NOMO-1 (cell line): ENCODE results near the gene EIF4EBP2.

ENCODE experiments used
- DNase-seq, 2 experiments: peaks; one replicate each; lab custom pipeline; 2025; ENCODE audit not compliant: unreplicated experiment in 2 of 2; lab: John Stamatoyannopoulos, UW

The EIF4EBP2 gene

DNA sequence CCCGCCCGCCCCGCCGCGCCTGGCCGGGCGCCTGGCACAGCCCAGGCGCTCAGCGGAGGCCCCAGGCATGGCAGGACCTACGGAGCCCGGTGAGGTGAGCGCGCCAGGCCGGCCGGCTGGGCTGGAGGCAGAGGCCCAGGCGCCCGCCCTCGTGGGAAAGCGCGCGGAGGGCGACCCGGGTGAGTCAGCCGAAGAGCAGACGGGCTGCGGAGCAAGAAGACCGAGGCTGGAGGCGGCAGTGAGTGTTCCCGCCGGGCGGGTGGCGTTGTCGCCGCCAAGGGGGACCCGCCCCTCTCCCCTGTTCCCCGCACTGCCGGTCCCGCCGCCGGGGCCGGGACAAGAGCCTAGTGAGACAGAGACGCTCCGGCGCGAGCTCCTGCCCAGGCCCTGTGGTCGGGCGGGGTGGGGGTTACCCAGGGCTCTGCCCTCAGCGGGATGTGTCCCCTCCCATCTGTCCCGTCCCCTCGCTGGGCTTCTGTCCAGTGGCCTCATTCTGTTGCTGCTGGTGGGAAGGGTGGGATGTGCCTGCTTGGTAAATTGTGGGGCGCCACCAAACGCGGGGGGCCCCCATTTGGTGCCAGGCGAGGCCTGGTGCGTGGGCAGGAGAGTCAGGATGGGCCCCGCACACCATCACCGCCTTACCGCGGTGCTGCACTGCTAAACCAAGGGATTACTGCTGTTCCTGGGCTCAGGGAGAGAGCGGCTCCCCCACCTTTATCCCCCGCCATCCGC lies 54.5 kb downstream of the EIF4EBP2 start:
- peak; percentile 27 to 35 for DNase-seq

DNA sequence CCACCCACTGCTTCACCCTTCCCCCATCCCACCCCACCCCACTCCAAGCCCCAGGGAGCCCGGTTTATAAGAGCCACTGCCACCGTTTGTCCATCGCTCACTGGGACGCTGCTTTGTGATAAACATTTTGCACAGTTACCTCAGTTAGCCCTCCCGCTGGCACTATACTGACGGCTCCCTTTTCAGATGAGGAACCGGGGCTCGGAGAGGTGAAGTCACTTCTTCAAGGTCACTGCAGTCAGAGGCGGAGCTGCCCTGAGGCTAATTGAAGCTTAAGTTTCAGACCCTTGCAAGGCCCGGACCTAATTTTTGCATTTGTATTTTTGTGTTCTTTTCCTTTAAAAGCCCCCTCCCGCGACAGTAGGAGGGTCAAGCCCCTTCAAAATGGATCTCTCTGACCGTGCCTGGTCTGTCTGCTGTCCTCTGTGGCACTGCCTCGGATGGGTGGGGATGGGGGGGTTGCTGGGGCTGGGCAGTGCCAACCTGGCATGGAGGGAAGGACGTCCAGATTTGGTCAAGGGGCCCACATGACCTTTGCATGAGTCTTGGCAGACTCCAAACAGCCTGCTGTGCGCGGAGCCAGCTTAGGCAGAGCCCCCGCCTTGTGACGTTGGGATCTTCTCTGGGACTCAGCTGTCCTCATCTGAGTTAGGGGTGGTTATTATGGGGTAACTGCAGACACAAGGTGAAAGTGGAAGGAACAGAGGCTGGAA lies 55.3 kb downstream of the EIF4EBP2 start:
- DNase-seq = no peak

DNA sequence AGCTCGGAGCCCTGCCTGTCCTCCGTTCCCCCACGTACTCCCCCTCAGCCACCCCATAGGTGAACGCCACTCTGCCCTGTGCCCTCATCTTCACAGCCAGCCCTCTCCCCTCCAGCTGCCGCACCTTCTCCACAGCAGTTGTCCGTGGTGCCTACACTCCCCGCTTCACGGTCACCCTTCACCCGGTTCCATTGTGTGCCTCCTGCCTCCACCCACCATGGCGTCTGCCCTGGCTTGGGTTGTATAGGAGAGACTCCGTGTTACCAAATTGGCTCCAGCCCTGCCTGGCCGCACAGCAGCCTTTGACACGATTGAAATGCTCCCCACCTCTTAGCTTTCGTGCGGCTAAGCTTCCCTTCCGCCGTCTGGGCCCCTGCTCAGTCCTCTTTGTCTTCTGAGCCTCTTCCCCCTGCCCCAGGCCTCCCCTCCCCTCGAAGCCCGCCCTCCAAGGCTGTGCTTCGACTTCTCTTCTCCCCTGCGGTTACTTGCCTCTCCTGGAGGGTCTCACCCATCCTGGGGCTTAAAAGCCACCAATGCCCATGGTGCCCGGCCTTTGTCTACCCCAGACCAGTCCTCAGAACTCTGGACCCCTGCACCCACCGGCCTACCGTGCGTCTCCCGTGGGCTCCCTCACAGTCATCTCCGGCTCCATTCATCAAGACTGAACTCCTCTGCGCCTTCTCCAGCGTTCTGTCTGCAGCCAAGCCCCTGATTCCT lies 56.0 kb downstream of the EIF4EBP2 start:
- DNase-seq = no peak

DNA sequence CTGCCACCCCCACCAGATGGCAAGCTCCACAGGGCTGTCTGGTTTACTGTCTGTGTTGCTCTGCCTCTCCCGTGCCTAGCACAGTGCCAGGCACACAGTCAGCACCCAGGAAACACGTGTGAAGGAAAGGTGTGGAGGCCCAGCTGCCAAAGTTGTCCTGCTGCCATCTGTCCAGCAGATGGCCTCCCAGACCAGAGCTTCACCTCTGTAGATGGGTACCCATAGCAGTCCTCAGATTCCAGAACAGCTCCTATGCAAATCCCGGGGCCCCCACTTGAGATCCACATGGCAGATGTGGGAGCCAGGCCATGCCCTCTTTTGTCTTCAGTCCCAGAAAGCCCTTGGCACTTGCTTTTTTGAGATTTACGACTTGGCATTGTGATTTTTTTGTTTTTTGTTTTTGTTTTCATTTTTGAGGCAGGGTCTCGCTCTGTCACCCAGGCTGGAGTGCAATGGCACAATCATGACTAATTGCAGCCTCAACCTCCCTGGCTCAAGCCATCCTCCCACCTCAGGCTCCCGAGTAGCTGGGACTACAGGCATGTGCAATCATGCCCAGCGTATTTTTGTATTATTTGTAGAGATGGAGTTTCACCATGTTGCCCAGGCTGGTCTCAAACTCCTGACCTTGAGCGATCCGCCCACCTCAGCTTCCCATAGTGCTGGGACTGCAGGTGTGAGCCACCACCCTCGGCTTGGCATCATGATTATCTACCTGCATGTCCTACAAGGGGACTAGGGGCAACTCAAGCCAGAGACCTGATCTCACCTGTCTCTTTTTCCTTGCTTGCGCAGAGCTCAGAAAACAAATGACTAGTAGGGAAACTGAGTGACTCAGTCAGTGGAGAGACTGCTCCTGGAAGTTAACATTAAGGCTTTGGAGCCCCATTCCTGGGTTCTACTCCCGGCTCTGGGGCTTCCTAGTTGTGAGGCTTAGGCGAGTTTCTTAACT lies 57.7 kb downstream of the EIF4EBP2 start:
- DNase-seq = peak in 1 of 2 experiments; percentile 22

DNA sequence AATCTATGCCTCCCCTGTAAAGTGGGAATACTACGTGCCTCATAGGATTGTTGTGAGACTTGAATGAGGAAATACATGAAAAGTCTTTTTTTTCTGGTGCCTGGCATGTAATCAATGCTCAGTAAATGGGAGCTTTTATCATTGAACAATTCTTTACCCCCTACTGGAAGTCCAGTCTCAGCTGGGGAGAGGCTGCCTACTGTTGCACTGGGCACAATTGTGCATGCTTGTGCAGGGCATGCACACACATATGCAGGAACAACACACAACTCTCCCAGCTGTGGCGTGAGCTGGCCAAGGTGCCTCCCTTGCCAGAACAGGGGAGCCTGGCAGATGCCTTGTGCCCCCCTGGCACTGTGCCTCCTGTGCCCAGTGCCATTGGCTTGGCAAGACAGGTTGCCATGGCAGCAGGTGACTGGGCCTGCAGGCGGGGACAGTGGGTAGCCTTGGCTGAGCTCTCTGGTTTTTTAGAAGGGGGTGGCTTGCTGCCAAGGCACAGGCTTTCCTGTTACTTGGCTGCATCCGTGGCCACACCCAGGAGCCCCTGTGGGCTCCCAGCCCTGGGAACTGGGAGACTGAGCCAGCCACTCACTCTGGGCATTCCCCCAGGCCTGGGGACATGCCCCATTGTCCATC lies 58.5 kb downstream of the EIF4EBP2 start:
- no peak for DNase-seq

DNA sequence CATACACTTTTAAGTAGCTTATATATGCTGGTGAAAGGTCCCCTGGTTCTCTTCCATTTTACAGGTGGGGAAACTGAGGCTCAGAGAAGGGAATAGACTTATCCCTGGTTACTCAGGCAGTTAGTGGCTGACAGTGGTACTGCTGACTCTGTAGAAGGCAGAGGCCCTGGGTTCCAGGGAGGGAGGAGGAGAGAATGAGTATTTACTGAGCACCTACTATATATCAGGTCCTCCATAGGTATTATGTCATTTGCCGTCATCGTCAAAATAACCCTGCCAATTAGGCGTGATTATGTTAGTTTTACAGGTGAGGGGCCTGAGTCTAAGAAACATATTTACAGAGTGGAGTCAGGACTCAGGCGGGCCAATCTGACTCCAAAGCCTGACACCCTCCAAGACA lies 61.3 kb downstream of the EIF4EBP2 start:
- no peak for DNase-seq

DNA sequence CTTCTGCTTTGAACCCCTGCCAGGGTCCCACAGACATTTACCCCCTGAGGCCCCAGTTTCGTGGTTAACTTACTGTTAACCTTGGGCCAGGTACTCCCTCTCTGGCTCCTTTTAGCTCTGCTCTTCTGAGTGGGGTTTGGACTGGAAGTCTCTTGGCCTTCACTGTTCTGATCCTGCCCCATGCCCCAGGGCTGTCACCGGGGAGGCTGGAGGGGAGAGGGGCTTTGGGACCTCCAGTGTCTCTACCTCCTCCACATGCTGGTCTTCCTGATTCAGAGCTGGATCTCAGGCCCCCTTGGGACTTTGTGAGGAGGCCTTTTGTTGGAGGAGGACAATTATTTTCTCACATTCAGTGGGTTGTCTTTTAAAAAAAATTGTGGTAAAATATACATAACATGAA lies 61.9 kb downstream of the EIF4EBP2 start:
- DNase-seq = no peak

DNA sequence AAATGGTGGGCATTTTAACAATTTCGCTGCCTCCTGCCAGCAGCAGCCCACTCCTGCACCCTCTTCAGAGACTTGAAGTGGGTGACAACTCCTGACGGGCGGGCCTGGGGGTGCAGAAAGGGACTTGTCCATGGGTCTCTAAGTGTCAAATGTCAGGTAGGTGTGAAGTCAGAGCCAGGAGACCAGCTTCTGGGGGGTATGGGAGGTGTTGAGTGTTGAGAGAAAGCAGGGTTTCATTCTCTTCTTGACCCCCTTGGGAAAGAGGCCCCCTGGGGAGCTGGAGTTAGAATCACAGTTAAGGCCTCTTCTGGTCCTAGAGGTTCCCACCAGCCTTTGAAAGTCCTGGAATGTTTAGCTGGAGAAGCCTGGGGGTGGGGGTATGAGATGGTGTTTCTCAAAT lies 63.0 kb downstream of the EIF4EBP2 start:
- DNase-seq = no peak

DNA sequence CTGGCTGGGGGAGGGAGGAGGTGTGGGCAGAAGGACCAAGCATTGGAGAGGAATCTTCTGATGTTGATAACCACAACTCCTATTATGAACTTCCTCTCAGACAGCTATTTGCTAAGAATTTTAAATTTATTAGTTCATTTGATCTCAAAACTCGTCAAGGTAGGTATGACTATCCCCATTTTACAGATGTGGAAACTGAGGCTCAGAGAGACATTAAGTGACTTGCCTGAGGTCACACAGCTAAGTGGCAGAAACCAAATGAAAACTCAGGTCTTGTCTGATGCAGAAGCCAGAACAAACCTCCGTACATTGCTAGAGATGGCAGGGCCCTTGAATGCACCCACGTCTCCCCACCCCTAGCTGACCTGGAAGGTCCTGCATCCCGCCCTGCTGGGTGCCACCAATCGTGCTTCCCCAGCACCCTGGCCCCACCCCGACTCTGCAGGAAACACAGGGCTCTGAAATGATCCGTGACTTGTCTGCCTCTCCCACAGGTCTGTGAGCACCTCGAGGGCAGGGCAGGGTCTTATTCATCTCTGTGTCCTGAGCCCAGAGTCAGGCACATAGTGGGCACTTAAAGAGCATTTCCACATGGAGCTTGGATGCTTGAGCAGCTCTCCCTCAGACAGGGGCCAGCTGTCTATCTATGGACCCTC lies 69.0 kb downstream of the EIF4EBP2 start:
- no peak for DNase-seq

DNA sequence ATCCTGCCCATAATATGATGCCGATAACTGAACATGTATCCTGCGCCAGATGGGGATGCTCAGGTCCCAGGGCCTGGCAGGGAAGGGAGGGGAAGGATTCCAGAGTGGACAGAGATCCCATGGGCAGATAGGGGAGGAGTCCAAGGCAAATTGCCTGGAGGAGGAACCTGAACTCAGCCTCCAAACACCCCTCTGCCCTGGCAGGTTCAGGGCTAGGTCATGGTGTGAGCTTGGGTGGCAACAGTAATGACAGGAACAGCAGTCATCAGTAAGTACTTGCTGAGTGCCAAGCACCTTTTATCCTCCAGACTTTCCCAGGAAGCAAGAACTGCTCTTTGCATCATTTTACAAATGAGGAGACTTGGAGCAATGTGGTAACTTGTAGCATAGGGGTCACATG lies 70.8 kb downstream of the EIF4EBP2 start:
- DNase-seq = no peak

DNA sequence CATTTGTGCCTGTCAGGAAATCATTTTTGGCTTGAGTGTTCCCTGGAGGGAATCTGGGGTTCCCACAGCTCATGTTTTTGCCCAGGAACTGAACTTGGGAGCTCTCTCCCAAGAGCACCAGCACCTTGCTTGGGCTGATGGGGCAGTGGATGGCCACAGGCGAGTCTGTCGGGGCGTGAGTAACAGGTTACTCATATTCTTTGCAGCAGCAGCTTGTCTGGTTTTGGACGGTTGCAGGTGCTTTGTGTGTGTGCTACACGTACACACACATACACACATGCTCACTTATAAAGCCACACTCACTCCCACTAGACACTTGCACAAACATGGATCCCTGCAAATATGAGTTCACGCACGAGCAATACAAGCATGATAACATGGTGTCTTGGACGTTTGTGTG lies 71.7 kb downstream of the EIF4EBP2 start:
- no peak for DNase-seq

DNA sequence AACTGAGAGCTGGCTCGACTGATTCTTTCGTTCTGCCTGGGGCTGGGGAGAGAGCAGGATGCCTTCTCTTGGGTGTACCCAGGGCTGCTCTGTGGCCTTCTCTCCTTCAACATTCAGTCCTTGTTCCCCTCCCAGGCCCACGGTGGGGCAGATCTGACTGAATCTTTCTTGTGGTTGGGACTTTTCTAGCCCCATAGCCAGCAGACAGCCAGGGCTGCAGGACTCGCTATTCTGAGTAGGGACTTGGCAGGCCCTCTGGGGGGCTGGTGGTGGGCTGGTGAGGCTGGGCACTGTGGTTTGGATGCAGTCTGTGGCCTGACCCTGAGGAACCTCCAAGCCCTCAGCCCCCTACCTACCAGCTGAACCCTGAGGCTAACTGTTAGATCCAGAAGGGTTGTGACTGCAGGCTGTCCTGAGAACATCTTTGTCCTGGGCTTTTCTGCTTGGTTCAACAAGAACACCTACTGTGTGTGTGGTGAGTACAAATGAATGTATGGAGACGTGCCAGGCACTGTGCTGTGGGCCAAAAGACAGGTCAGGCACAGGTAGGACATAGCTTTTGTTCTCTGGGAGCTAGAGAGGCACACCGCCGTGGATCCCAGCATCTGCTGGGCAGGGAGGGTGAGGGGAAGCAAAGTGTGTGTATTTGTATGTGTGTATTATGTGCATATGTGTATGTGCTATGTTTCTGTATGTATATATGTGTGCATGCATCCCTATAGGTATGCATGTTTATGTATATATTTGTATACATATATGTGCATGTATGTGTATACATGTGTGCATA lies 72.5 kb downstream of the EIF4EBP2 start:
- no peak for DNase-seq

DNA sequence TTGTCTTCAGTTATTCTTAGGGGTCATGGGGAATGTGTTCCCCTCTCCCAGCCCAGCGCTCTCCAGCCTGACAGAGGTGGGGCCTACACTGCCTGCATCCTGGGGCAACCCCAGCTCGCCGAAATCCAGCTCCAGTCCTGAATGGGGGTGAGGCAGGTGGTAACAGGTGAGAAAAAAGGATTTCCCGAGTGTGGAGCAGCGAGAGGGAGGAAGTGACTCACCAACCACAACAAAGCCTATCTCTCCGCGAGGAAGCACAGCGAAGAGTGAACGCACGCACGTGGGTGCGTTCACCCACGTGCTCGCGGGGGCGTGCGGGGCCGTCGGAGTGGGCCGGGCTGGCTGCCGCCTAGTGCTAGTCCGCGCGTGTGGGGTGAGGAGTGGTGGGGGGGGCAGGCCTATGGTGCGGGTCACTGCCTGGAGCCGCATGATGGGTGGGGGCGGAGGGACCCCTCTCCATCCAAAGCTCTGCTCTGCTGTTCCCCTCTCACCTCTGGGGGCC lies 73.8 kb downstream of the EIF4EBP2 start:
- DNase-seq = no peak
